Activated T-cell treated with anti-CD3 and anti-CD28 coated beads, Interleukin-2, amount 50 U/mL, for 48 hours (primary cell): ENCODE measurements around the gene PODXL2.
A peak's percentile ranks its signal among the peaks of the same experiment; 100 is the strongest.

Experiments
- DNase-seq, 2 experiments: peaks; one replicate each; pipeline ENCODE4 v3.0.0-alpha.2; 2020

Gene PODXL2

DNA sequence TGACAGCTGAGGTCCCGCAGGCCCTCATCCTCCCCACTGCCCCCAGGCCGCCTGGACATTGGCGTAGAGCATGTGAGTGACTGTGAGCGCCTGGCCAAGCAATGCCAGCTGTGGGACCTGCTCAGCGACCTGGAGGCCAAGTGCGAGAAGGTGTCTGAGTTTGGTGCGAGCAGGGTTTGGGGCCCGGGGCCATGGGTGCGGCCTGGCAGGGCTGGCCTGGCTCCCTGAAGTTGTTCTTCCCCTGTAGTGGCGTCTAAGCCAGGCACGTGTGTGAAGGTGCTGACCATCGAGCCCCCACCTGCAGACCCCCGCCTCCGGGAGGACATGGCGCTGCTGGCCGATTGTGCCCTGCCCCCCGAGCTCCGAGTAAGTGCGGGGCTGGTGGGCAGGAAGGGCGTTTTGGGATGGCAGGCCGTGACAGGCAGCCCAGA lies 48.0 kb downstream of the PODXL2 start:
- no peak for DNase-seq

DNA sequence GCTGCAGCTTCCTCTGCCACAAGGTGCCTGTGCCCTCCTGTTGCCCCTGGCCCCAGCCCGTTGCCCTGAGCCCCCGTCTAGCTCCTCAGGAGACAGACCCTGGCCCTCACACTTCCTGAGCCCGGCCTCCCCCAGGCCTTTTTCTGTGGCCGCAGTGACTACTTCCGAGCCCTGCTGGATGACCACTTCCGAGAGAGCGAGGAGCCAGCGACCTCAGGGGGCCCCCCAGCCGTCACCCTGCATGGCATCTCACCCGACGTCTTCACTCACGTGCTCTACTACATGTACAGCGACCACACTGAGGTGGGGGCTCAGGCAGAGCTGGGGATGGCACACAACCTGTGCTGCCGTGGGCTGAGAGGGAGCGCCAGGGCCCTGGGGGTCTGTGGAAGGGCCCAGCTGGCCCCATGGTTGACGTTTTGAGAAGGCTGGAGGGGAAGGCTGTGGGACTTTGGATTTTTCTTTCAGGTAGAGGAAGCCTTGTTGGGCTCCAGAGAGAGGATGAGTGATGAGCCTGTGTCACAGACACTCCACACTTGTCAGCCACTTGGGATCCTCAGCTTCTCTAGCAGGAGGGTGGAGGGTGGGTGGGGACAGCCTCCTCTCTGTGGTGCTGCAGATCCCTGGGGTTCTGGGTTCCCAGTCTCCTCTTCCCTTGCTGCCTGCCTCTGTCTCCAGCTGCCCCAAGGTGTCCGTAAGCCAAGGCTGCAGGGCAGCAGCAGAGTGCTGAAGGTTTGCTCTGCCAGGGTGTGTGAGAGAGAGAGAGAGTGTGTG lies 48.7 kb downstream of the PODXL2 start:
- DNase-seq, result peak in 1 of 2 experiments; percentile 7

DNA sequence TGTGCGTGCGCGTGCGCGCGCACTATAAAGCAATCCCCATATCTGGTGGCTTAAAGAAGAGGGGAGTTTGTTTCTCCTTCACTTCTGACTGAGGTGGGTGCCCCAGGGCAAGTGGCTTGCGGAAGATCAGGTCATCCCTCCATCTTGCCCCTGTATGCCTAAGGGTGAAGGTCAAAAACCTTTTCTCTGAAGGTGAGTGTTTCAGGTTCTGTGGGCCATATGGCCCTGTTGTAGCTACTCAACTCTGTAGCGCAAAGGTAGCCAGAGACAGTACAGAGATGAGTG lies 49.3 kb downstream of the PODXL2 start:
- peak in 1 of 2 experiments; percentile 10 for DNase-seq

DNA sequence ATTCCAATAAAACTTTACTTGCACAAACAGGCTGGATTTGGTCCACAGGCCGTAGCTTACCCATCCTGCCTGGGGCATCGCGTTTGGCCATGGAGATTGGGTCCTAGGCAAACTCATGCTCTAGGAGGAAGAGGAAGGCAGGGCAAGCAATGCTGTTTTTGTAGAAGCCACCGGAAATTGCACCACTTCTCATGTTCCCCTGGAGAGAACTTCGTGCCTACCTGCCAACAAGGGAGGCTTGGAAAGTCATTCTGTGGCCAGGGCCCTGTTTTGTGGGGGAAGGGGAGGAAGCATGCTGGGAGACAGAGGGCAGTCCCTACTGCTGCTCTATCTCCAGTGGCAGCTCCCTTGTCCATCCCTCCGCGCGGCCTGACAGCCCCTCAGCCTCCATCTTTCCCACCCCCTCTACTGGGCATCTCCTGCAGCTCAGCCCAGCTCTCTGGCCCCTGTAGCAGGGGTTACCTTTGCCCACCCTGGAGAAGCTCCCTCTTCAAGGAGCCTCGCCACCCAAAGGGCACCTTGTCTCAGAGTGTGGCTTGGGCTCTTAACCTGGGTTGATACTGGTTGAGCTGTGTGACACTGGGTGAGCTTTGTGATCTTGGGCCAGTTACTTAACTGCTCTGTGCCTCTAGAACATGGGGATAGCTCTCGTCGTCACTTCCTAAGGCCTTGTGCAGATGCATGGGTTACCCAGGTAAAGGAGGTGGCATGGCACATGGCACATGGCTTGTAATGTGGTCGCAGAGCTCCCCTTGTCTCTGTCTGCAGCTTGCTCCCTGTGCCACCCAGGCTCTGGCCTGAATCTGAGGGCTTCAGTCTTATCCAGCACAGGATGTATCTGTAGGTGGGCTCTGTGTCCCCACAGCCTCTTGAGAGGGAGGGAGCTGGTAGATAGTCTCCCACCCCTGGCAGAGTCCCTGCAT lies 49.9 kb downstream of the PODXL2 start:
- peak in 1 of 2 experiments; percentile 11 for DNase-seq

DNA sequence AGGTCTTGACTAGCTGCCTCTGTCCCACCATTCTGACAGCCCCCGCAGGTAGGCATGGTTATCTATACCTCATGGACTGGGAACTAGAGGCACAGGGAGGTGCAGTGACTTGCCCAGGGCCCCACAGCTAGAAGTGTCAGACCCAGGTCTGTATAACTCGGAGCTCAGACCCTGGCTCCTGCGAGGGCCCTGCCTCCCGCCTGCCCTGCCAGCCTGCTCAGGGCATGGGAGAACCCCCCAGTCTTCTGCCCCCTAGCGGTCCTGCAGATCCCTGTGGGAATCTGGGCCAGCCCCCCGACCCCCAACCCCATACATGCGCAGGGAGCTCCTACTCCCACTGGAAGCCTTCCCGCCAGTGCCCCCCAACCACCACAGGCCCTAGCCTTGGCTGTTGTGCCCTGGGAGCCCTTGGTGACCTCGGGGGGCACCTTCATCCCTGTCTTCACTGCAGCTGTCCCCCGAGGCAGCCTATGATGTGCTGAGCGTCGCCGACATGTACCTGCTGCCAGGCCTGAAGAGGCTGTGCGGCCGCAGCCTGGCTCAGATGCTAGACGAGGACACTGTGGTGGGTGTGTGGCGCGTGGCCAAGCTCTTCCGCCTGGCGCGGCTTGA lies 50.7 kb downstream of the PODXL2 start:
- DNase-seq, result peak; percentile 12 to 15

DNA sequence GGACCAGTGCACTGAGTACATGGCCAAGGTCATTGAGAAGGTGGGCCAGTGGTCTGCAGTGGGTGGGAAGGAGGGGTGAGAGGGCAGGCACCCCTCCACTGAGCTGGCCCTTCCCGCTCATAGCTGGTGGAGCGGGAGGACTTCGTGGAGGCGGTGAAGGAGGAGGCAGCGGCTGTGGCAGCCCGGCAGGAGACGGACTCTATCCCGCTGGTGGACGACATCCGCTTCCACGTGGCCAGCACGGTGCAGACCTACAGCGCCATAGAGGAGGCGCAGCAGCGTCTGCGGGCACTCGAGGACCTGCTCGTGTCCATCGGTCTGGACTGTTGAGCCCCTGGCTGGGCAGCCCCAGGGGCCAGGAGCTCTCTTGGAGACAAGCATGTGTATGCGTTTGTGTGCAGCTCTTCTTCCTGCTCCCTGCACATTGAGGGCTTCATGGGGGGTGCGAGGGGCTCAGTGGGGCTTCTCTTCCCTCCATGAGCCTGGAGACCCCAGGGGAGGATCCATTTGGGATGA lies 51.2 kb downstream of the PODXL2 start:
- peak; percentile 9 to 11 for DNase-seq

DNA sequence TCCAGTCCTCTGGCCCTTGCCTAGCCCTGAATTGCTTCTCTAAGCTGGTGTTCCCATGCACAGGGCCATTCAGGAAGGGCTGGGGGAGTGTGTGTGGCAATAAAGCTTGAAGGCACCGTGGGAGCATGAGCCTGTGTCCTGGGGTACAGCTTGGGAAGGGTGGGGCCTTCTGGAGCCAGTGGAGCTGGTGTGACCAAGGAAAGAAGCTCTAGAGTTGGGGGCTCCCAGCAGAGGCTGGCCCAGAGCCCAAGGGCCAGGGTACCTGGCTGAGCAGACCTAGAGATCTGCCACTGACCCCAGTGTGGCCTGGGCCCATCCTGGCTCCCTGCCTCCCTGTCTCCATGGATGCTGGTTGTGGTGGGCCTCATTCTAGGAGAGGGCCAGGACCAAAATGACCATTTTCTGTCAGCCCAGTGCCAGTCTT lies 51.8 kb downstream of the PODXL2 start:
- peak; percentile 7 to 10 for DNase-seq

DNA sequence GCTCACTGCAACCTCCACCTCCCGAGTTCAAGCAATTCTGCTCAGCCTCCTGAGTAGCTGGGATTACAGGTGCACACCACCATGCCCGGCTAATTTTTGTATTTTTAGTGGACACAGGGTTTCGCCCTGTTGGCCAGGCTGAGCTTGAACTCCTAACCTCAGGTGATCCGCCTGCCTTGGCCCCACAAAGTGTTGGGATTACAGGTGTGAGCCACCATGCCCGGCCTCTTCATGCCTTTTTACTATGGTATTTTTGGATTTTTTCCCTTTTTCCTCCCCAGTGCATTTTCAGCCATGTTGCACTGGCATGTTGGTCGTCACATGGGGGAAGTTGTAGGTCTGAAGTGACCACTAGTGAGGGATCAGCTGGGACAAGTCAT lies 53.2 kb downstream of the PODXL2 start:
- DNase-seq, result peak in 1 of 2 experiments; percentile 4

DNA sequence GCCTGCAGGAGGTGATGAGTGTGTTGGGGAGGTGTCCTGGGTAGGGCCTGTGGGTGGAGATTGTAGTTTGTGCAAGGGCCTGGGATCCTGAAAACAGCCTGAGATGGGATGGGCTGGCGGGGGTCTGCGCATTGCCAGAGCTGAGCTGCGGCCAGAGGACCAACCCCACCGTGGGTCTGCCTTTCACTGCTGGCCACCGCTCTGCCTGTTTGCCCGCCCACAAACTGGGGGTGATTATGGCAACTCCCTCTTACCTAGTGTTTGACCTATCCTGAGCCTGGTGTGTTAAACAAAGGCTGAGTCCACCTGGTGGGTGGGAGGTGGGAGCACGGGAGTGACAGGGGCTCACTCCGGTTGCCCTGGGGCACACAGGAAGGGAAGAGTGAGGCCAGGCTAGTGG lies 53.6 kb downstream of the PODXL2 start:
- peak; percentile 5 to 10 for DNase-seq

DNA sequence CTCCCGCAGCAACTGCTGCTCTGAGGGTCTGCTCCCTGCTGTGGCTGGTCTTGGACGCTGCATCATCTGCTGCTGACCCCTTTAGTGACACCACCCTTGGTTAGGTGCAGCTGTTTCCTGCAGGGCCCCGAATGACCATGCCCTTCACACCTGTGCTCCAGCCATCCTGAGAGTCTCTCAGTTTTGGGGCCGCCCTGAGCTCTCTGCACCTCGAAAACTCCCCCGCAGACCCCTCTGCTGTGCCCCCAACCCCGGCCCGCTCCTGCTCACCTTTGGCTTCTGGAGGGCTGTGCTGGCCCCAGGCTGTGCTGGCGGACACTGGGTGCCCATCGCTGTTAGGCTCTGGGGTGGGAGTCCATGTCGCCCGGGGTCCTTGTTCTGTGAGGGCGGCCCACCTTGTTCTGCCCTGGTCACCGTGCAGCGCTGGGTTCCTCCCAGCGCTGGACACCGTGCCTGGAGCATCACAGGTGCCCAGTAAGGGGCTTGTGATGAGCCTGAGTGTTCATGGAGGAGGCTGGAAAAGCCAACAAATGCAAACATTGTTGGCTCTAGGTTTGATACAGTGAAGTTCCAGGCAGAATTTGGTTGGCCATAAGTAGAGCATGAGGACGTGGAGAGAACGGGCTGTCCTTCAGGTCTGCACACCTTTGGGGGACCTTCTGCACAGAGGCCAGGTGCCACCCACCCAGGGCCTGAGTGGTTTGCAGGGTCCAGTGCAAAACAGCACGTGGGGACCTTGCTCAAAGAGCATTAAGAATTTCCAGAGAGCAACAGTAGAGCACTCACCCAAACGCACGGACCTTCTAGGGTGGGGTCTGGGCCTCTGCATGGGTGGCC lies 56.1 kb downstream of the PODXL2 start:
- DNase-seq, result no peak

DNA sequence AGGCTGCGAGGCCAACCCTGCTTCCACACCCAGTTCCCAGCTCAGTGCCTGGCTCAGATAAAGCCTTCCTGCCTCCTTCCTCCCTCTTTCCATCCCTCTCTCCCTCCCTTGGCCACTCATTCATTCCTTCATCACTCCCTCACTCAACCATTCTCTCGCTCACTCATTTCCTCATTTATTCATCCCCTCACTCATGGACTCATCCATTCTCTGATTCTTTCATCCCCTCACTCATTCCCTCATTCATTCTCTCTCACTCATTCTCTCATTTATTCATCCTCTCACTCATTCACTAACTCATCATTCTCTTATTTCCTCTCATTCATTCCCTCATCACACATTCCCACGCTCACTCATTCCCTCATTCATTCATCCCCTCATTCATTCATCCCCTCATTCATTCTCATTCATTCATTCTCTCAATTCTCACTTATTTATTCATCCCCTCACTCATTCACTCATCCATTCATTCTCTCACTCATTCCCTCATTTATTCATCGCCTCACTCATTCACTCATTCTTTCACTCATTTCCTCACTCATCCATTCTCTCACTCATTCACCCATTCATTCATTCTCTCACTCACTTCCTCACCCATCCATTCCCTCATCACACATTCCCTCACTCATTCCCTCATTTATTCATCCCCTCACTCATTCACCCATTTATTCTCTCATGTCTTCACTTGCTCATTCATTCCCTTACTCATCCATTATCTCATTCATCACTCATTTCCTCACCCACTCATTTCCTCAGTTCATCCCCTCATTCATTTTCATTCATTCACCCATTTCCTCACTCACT lies 56.9 kb downstream of the PODXL2 start:
- no peak for DNase-seq

DNA sequence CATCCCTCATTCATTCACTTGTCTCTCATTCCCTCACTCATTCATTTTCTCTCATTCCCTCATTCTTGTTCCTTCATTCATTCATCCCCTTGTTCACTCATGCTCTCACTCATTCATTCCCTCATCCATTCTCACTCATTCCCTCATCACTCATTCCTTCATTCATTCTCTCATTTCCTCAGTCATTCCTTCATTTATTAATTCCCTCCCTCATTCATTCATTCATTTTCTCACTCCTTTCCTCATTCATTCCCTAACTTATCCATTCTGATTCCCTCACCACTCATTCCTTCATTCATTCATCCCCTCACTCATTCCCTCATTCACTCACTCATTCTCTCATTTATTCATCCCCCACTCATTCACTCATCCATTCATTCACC lies 57.5 kb downstream of the PODXL2 start:
- DNase-seq, result no peak

DNA sequence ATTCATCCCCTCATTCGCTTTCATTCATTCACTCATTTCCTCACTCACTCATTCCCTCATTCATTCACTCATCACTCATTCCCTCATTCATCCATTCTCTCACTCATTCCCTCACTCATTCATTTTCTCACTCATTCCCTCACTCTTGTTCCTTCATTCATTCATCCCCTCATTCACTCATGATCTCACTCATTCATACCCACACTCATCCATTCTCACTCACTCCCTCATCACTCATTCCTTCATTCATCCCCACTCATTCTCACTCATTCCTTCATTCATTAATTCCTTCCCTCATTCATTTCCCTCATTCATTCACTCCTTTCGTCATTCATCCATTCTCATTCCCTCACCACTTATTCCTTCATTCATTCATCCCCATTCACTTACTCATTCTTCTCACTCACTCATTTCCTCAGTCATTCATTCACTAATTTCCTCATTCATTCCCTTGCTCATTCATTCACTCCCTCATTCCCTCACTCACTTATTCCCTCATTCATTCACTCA lies 58.3 kb downstream of the PODXL2 start:
- DNase-seq, result no peak

DNA sequence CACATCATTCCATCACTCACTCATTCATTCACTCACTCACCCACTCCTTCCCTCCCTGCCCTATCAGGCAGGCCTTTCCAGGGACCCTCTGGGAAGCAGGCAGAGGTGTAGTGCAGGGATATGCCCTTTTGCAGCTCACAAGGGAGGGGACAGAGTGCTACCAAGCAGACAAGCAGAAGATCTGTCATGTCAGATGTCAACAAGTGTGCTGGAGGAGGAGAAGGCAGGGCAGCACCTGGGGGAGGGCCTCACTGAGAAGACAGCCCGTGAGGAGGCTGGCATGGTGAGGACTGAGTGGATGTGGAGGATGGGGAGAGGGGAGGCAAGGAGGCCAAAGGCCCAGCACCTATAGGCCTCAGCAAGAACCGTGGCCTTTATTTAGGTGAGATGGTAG lies 59.0 kb downstream of the PODXL2 start:
- DNase-seq, result no peak

DNA sequence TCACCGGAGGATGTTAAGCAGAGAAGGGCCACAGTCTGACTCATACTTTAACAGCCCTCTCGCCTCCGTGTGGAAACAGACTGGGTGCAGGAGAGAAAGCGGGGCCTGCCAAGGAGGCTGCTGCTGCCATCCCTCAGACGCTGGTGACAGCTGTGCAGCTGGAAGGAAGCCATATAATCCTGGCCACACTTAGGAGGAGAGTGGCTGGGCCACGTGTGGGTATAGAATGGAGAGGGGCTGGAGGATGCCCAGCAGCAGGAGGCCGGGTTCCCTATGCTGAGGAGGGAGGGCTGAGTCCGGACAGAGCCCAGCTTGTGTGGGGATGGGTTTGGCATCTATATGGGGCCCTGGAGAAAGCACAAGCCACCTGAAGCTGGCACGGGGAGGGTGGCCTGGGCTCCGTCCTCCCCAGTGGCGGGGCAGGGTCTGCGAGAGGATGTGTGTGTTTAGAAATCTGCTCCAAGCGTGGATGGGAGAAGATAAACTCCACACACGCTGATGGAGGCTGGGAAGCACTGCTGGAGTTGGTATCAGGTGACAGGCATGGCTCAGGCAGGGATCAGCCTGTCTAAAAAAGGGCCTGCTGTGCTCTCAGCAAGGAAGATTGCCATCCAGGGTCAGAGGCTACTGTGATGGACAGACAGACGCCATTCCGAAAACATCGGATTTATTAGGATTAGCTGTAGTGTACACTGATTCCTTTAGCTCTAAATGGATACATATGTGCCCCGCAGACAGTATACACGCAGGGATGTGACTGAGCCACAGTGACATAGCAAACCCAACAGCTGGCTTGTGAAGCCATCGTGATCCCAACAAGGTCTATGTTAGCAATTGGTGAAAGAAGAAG lies 59.7 kb downstream of the PODXL2 start:
- no peak for DNase-seq

DNA sequence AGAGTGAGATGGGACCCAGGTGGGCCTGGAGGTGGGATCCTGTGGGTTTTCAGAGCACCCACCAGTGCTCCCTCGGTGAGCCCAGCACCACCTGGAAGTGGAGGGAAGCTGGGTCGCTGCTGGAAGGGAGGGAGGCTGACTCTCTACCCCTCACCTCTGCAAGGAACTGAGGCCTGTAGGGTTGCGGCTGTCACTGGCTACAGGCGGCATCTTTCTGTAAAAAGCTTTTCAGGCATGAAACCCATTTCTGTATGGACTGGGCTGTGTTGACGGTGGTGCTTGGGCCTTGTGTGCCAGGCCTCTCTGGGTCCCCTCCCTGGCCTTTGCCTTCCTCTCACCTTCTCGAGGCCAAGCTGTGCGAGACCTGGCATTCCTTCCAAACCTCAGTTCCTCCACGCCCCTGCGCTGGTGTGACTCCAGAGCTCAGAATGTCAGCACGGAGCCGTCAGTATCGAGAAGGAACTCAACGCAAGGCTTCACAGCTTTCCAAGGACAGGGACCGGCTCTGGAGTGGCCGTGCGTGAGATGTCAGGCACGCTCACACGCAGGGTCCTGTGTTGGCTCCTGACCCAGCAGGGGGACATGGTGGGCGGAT lies 60.4 kb downstream of the PODXL2 start:
- DNase-seq, result no peak

DNA sequence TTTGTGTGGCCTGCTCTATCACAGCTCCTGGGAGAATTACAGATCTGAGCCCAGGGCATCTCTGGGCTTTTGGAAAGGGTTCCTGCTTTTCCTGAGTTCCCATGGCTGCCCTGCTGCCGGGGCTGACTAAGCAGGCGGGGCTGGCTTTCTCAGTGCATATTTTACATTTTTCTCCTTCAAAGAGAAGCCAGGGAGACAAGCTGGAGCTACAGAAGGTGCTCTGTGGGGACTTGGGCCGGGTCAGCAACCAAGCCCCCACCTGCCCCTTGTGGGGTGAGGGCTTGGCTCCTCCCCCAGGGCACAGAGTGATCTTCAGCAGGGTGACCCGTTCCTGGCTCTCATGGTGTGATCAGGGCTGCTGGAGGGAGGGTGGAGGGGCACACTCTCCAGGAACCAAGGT lies 61.1 kb downstream of the PODXL2 start:
- DNase-seq, result no peak

DNA sequence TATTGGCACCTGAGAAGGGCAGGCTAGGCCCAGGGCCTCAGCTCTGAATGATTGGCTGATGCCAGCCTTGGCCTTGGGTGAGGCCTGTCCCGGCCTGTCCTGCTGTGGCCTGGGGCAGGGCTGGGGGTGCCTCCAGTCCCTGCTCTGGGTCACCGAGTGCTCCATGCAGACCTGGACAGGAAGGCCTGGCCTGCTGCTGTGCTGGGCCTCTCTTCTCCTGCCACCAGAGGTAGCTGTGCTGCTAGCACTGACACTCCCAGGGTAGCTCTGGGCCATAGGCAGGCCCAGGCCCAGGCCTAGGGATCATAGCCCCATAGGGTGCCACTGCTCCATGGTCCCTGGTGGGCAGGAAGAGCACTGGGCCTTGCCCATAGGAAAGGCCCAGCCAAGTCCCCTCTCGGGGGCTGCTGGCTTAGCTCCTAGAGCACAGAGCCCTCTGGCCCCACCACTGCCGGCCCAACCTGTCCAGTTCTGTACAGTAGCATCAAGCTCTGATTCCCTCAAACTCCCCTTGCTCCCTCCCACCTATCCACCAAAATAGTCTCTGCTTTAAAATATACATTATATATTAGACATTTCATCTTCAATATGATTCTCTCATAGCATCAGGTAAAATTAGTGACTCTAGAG lies 62.0 kb downstream of the PODXL2 start:
- no peak for DNase-seq

DNA sequence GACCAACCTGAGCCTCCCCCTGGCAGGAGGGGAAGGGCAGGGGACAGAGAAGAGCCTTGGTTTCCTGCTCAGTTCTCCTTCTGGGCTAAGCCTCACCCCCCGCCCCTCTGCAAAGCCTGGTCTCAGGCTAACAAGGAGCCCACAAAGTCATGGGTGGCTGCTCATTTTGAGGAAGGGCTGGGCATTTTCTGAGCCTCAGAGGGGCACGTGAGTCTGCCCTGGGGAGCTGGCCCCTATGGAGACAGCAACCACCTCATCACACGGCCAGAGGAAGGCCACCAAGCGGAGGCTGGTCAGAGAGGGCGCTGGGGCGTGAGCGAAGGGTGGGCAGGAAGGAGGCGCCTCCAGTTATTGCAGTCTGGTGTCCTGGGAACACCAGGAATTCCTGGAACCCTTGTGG lies 62.5 kb downstream of the PODXL2 start:
- no peak for DNase-seq

DNA sequence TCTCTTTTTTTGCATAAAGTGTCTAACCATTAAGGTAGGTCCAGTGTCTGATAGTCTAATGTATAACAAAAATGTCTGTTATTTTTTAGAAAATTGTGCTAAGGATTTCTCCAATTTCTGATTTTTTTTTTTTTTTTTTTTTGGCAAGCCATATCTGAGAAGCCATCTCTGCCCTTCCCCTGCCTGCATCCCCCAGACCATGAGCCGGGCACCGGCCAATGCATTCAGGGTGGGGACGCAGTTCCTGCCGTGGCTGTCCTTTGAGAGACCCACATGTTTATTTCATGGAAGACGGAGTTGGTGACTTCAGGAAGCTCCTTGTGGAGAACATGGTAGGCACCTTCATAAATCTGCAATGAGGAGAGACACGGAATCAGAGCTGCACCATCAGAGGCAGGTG lies 63.0 kb downstream of the PODXL2 start:
- no peak for DNase-seq
